ENCODE data around the gene MED23.

DNA sequence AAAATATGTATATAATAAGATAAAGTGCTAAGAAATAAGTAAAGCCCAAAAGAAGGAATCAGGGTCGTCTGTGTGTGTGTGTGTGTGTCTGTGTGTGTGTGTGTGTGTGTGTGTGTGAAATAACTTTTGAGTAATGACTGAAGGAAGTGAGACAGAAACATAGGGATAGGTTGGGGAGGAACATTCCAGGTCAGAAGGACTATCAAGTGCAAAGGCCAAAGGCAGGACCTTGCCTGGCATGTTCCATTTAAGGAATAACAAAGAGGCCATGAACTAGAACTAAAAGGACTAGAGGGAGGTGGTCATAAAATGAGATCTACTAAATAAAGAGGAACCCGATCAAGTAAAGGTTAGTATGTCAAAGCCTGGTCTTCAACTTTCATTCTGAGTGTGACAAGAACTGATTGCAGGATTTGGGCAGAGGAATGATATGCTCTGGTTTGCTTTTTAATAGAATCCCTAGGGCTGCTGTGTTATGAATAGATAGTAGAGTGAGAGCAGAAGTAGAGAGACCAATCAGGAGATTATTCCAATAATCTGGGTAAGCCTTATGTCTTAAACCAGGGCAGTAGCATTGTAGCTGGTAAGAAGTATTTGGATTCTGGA is 15.9 kb upstream of the MED23 start:
- TF ChIP-seq, protein P1, sequence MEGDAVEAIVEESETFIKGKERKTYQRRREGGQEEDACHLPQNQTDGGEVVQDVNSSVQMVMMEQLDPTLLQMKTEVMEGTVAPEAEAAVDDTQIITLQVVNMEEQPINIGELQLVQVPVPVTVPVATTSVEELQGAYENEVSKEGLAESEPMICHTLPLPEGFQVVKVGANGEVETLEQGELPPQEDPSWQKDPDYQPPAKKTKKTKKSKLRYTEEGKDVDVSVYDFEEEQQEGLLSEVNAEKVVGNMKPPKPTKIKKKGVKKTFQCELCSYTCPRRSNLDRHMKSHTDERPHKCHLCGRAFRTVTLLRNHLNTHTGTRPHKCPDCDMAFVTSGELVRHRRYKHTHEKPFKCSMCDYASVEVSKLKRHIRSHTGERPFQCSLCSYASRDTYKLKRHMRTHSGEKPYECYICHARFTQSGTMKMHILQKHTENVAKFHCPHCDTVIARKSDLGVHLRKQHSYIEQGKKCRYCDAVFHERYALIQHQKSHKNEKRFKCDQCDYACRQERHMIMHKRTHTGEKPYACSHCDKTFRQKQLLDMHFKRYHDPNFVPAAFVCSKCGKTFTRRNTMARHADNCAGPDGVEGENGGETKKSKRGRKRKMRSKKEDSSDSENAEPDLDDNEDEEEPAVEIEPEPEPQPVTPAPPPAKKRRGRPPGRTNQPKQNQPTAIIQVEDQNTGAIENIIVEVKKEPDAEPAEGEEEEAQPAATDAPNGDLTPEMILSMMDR (IDR thresholded peaks at IDR 0.05; ENCODE audit: low read length): no peak
- TF ChIP-seq EZH2 (IDR thresholded peaks at IDR 0.05; ENCODE audit: borderline replicate concordance, low read length): no peak

All from OCI-LY1 (cell line).